Measurements from ENCODE around the gene OBP2A.

DNA sequence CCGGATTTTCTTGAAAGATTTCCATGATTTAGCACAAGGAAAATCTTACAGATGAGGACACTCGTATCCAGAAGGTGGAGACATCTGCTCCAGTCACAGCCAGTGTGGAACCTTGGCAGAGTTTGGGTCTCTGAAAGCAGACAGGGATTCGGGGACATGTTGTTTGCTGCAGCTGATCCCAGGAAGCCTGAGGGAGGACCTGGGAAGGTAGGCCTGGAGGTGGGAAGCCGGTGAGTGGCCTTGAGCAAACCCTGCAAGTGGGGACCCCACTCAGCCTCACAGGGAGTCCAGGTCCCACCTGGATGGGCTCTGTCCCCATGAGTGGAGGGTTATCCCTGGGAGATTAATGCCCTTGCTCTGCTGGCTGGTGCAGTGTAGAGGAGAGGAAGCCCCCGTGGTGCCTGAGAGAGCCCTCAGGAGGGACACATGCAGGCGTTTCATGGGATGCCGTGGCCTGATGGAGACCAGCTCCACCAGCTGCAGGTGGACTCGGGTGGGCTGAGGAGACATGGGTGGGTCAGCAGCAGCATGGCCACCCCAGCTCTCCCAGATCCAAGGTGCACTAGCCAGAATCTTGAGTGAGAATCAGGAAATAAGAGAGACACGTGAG, 37.6 kb upstream of the OBP2A start:
- TF ChIP-seq POLR2A (IDR thresholded peaks at IDR 0.05; ENCODE audit: low read length), result no peak
- TF ChIP-seq GATA1 (IDR thresholded peaks at IDR 0.05; ENCODE audit: low read depth, low read length), result no peak

Measured in erythroblast (primary cell).